Measurements from ENCODE around the gene TBC1D30. TPM values are rescaled to one million over a fixed set of nuclear protein-coding genes. Genes with fewer than 3 reads are reported as not detected.

The TBC1D30 gene
- total RNA-seq, 1 experiment from 2014 or later, result 8.9 TPM

DNA sequence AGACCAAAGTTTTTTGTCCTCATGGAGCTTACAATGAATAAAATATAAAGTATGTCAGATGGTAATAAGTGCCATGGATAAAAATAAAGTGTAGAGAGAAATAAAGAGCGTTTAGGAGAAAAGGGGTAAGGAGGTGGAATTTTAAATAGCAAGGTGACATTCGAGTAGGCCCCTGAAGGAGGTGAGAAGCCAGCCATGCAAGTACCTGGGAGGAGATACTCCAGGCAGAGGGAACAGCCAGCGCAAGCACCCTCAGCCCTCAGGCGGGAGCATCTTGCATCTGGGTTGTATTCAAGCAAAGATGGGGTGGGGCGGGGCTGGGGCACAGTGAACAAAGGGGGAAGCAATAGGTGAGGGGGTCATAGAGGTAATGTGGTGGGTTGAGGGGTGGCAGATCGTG lies 4.3 kb downstream of the TBC1D30 start:
- no peak overlapping the region for H3K27ac ChIP-seq (ENCODE audit: low read length)
- ChIA-PET CTCF (no interaction called here), POLR2A (no interaction called here)

DNA sequence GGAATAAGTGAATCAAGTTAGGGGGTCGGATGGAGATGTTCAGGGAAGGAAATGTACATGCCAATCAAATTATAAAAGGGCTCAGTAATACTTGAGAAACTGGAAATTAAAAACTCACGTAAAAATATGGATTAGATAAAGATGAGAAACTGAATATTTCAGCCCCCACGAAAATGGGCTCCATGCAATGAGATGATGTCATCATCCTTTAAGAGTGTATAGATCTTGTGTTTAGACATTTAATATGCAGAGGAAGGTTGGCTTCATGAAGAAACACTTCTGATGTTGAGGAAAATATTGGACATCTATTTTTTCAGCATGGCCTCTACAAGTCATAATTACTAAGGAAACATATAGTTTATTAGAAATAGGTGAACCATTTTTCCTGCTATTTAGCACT lies 9.5 kb downstream of the TBC1D30 start:
- no peaks in the 10 kb centered on the region for H3K27me3 ChIP-seq (ENCODE audit: control insufficient read depth, insufficient read depth, low read length)
- ChIA-PET POLR2A (interaction anchor here (0.7 kb wide), 1 partner anchor 375 kb away, joined by 3 read pairs; no protein-coding TSS in a partner anchor), CTCF (no interaction called here)
- H3K9me3 ChIP-seq (ENCODE audit: control insufficient read depth, insufficient read depth, low read depth, low read length), result peaks cover 4% of the 10 kb centered on the region; the same call in 1 of the 2 replicates
- DNase-seq (ENCODE audit: low read depth, low spot score) (no peak), ATAC-seq (no peak)
- H3K36me3 ChIP-seq (ENCODE audit: control insufficient read depth, insufficient read depth, low read length), result no peaks in the 10 kb centered on the region
- no peak overlapping the region for H3K4me3 ChIP-seq (ENCODE audit: low read depth in 2 of 2, low read length in 2 of 2)
- in situ Hi-C loops (cut with HindIII; ENCODE audit: low pct_unique_long_range_greater_than_20kb, low sequenced_read_pairs) (no loop called here), intact Hi-C loops (cut with micrococcal nuclease; ENCODE audit: unreplicated experiment) (no loop called here)
- H3K27ac ChIP-seq (ENCODE audit: low read length), result no peak overlapping the region
- TF ChIP-seq POLR2AphosphoS5 (IDR thresholded peaks at IDR 0.05; ENCODE audit: low read depth, low read length) (no peak), TCF7L2 (IDR thresholded peaks at IDR 0.05; ENCODE audit: low read depth, low read length) (no peak), SIN3A (IDR thresholded peaks at IDR 0.05; ENCODE audit: borderline replicate concordance, insufficient read depth, low read depth, low read length) (no peak)
- TF ChIP-seq, protein P1, sequence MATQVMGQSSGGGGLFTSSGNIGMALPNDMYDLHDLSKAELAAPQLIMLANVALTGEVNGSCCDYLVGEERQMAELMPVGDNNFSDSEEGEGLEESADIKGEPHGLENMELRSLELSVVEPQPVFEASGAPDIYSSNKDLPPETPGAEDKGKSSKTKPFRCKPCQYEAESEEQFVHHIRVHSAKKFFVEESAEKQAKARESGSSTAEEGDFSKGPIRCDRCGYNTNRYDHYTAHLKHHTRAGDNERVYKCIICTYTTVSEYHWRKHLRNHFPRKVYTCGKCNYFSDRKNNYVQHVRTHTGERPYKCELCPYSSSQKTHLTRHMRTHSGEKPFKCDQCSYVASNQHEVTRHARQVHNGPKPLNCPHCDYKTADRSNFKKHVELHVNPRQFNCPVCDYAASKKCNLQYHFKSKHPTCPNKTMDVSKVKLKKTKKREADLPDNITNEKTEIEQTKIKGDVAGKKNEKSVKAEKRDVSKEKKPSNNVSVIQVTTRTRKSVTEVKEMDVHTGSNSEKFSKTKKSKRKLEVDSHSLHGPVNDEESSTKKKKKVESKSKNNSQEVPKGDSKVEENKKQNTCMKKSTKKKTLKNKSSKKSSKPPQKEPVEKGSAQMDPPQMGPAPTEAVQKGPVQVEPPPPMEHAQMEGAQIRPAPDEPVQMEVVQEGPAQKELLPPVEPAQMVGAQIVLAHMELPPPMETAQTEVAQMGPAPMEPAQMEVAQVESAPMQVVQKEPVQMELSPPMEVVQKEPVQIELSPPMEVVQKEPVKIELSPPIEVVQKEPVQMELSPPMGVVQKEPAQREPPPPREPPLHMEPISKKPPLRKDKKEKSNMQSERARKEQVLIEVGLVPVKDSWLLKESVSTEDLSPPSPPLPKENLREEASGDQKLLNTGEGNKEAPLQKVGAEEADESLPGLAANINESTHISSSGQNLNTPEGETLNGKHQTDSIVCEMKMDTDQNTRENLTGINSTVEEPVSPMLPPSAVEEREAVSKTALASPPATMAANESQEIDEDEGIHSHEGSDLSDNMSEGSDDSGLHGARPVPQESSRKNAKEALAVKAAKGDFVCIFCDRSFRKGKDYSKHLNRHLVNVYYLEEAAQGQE (IDR thresholded peaks at IDR 0.05; ENCODE audit: insufficient read depth in 1 of 2, low read depth in 2 of 2, low read length in 1 of 2), result no peak
- TF ChIP-seq, protein P2, sequence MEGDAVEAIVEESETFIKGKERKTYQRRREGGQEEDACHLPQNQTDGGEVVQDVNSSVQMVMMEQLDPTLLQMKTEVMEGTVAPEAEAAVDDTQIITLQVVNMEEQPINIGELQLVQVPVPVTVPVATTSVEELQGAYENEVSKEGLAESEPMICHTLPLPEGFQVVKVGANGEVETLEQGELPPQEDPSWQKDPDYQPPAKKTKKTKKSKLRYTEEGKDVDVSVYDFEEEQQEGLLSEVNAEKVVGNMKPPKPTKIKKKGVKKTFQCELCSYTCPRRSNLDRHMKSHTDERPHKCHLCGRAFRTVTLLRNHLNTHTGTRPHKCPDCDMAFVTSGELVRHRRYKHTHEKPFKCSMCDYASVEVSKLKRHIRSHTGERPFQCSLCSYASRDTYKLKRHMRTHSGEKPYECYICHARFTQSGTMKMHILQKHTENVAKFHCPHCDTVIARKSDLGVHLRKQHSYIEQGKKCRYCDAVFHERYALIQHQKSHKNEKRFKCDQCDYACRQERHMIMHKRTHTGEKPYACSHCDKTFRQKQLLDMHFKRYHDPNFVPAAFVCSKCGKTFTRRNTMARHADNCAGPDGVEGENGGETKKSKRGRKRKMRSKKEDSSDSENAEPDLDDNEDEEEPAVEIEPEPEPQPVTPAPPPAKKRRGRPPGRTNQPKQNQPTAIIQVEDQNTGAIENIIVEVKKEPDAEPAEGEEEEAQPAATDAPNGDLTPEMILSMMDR (IDR thresholded peaks at IDR 0.05), result no peak
- BruUV-seq (replicated peaks), result no TSS peak
- no peaks in the 10 kb centered on the region for H3K4me1 ChIP-seq (ENCODE audit: control insufficient read depth, insufficient read depth, low read length)

More for the DNA sequence above, 4.3 kb downstream of the TBC1D30 start:
- ATAC-seq, result no peak
- no peak for TF ChIP-seq TCF7L2 (IDR thresholded peaks at IDR 0.05; ENCODE audit: low read depth, low read length)
- TF ChIP-seq POLR2AphosphoS5 (IDR thresholded peaks at IDR 0.05; ENCODE audit: low read depth, low read length), result no peak
- no peak for TF ChIP-seq SIN3A (IDR thresholded peaks at IDR 0.05; ENCODE audit: borderline replicate concordance, insufficient read depth, low read depth, low read length)
- TF ChIP-seq, protein P2 (IDR thresholded peaks at IDR 0.05), result no peak
- TF ChIP-seq, protein P1 (IDR thresholded peaks at IDR 0.05; ENCODE audit: insufficient read depth in 1 of 2, low read depth in 2 of 2, low read length in 1 of 2), result no peak
- BruUV-seq (replicated peaks), result no TSS peak
- Histone ChIP-seq H3K9me3 (ENCODE audit: control insufficient read depth, insufficient read depth, low read depth, low read length) (peaks cover 4% of the 10 kb centered on the region; the same call in 1 of the 2 replicates), H3K27me3 (ENCODE audit: control insufficient read depth, insufficient read depth, low read length) (no peaks in the 10 kb centered on the region), H3K36me3 (ENCODE audit: control insufficient read depth, insufficient read depth, low read length) (no peaks in the 10 kb centered on the region), H3K4me3 (ENCODE audit: low read depth in 2 of 2, low read length in 2 of 2) (no peak overlapping the region), H3K4me1 (ENCODE audit: control insufficient read depth, insufficient read depth, low read length) (no peaks in the 10 kb centered on the region)
- DNase-seq (ENCODE audit: low read depth, low spot score), result no peak
- intact Hi-C loops (cut with micrococcal nuclease; ENCODE audit: unreplicated experiment) (no loop called here), in situ Hi-C loops (cut with HindIII; ENCODE audit: low pct_unique_long_range_greater_than_20kb, low sequenced_read_pairs) (no loop called here)

Data from Panc1 (cell line).